ENCODE results near the gene PDGFRB.

PDGFRB gene

DNA sequence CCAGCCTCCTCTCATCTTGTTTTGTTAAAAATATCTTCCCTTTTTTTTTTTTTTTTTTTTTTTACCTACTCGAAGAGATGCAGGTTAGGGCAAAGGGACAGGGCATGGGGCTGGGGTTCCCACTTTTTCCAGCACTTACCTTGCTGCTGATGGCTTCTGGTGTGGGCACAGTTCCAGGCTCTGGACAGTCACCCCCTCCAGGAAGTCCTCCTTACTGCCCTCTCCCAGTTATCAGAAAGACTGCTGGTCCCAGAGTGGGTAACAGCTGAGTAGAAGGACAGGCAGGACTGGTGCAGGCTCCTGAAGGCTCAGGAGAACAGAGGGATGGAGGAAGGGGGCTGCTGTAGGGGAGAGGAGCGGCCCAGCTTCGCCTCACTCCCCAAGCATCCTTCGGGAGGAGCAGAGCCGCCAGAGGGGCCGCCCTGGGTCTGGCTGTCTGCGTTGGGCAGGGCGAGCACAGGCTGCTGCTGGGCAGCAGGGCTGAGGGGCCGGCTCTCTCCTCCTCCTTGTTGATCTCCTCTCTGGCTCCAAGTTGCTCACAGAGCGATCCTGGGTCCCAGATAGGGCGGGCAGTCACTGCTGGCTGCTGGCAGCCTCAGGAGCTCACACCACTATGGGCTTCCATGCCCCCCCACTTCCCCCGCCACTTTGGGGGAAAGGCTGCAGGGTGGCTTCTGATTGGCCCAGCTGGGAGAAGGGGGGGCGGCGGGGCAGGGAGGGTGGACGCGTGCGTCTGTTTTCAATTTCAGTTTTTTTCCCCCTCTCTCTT lies at the start of gene PDGFRB:
Gene PDGFRB (minus strand): TSS at position 588 of the 769 bp plus-strand sequence. CDS start 18,798 bp downstream, outside the sequence.
- DNase-seq = no peak

GRCh38 chr5:150204590-150204960 lies 48.9 kb upstream of the PDGFRB start:
- DNase-seq = no peak

GRCh38 chr5:150203832-150204589 lies 48.4 kb upstream of the PDGFRB start:
- no peak for DNase-seq

DNA sequence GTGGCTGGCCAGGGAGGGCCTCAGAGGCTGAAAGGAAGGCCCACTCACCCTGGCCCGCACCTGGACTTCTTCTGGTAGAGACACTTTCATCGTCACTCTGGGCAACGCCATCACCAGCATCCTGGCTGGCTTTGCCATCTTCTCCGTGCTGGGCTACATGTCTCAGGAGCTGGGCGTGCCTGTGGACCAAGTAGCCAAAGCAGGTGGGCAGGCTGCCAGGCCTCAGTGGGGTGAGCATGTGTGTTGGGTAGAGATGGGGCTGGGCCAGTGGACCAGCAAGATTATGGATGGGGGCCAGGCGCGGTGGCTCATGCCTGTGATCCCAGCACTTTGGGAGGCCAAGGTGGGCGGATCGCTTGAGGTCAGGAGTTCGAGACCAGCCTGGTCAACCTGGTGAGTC lies 46.9 kb upstream of the PDGFRB start:
- DNase-seq = no peak

GRCh38 chr5:150197476-150197875 lies 41.8 kb upstream of the PDGFRB start:
- DNase-seq = no peak

DNA sequence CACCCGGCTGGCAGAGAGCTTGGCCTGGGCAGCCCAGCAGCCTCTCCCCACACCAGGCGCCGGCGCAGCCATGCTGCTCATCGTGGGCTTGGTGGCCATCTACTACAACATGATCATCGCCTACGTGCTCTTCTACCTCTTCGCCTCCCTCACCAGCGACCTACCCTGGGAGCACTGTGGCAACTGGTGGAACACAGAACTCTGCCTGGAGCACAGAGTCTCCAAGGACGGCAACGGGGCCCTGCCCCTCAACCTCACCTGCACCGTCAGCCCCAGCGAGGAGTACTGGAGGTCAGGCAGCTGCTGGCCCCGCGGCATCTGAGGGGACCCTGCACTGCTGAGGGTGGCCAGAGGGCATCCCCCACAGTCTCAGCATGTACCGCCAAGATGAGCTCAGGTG lies 41.3 kb upstream of the PDGFRB start:
- no peak for DNase-seq

- no peak for DNase-seq
These were observed 40.9 kb upstream of the PDGFRB start for GRCh38 chr5:150196514-150196913.

GRCh38 chr5:150195736-150196485 lies 40.3 kb upstream of the PDGFRB start:
- DNase-seq = no peak

DNA sequence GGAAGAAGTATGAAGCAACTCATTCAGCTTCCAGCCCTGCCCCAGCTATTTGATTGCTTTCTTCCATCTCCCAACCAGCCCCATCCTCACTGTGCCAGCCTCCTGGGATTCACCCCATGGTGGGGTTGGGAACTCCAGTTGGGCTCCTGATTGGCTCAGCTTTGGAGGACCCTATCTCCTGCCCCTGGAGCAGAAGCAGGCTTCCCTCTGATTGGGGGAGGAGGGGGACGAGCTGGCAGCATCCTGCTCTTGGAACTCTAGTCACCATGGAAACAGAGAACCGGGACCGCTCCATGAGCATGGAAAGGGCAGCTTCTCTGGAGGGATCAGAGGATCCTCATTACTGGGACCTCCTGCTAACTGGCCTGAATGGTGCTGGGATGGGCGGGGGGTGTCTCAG lies 36.8 kb upstream of the PDGFRB start:
- no peak for DNase-seq

GRCh38 chr5:150190987-150191386 lies 35.3 kb upstream of the PDGFRB start:
- no peak for DNase-seq

DNA sequence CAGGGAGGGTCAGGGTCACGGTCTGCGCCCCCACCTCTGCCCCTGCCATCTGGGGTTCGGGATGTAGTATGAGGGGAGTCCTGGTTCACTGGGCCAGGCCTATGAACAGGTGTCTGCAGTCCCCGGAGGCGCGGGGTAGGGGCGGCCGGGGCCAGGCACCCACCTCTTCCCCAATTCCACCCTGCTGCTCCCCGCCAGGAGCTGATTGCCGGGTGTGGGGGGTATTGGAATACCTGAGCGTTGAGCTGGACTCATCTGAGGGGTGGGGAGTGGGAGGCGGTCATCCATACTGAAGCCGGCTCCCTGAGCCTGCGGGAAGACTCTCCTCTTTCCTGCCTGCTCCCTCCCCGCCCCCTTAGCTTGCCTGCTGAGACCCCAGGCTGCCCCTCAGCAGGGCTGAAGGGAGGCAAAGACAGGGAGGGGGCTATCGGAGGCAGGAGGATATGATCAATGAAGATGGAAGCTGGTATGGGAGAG lies 34.9 kb upstream of the PDGFRB start:
- DNase-seq = no peak

DNA sequence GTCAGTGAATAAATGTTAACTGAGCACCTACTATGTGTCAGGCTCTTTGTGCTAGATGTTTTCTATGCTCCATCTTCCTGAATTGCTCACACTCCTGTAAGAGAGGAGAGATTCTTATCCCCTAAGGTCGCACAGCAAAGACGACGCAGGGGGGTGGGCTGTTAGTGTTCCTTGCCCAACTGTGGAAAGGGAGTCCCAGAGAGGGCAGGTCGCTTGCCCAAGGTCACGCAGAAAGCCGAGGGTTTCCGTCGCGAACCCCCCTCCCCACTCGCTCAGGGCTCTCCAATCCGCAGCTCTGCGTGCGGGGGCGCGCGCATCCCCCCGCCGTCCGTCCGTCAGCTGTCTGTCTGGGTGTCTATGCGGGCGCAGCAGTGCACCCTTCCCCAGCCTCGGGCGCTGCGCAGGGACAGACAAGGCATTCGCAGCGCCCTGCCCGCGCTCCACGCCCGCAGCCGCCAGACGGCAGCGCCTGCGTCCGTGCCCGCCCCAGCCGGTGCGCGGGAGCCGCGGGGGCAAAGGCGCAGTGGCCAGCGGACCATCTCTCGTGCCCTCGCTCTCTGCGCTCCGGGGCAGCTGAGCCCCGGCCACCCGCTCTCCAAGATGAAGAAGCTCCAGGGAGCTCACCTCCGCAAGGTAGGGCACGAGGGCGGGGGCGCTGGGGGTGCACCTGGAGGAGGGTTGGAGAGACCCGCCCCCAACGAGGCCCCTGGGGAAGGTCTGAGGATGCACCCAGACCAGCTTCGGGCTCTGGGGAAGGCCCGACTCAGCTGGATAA lies 34.3 kb upstream of the PDGFRB start, which contains the start of gene SLC6A7:
Gene SLC6A7 (plus strand): TSS at position 335 of the 775 bp plus-strand sequence. CDS start 266 bp downstream, at position 601.
- no peak for DNase-seq

DNA sequence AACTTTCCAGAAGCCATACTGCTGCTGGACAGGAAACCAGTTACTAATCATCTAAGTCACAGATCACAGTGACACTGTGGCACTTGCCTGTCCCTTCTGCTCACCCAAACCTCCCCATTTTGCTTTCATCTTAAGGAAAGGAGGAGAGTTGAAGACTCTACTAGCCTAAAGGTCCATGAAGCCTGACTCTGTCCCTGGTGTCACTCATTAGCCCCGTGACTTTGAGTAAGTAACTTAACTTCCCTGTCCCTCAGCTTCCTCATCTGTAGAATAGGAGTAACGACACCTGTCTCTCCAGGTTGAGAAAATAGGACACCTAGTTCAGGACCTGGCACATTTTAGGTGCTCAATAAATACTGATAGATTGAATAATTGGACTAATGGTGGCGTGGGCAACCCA lies 33.7 kb upstream of the PDGFRB start:
- DNase-seq = no peak

DNA sequence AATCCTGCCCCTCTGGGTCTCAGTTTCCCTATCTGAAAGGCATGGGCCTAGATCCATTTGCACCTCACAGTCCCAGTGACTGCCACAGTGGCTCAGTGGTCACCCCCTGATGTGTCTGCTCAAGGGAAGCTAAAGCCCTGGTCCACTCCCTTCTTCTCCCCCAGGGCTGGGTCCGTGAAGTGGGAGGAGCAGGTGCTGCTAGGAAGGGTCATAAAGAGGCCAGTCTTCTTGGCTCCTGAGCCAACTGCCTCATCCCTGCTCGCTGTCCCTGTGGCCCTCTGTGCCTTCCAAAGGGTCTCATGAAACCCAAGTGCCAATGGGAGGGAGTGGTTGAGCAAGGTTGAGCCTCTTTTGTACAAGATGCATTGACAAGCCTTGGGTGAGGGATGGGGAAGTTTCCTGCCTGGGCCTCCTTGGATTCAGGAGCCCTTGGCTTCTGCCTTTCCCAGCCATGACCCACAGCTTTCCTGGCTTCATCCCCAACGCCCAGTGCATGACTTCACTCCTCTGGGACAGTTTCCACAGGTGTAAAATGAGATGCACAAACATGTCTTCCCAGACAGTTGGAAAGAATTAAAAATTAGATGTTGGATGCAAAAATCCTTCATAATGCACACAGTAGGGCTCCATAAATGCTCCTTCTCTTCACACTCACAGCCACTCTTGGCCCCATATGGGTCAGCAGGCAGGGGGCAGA lies 32.6 kb upstream of the PDGFRB start:
- no peak for DNase-seq

DNA sequence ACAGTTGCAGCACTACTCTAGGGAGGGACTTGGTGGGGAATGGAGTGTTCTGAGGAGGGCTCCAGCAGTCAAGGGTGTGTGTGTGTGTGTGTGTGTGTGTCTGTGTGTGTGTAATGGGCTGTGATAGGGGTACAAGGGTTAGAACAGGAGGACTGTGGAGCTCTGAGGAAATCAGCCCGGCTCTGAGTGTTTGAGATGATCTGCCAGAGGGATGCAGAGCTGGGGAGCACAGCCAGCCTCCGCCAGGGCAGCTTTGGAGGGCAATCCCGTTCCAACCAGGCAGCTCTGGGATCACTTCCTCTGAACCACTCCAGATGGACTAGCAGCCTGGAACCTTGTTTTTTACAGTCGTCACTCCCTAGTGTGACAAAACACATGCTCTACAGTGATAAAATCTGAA lies 31.3 kb upstream of the PDGFRB start:
- DNase-seq = no peak

- no peak for DNase-seq
These were observed 30.5 kb upstream of the PDGFRB start for GRCh38 chr5:150186137-150186536.

DNA sequence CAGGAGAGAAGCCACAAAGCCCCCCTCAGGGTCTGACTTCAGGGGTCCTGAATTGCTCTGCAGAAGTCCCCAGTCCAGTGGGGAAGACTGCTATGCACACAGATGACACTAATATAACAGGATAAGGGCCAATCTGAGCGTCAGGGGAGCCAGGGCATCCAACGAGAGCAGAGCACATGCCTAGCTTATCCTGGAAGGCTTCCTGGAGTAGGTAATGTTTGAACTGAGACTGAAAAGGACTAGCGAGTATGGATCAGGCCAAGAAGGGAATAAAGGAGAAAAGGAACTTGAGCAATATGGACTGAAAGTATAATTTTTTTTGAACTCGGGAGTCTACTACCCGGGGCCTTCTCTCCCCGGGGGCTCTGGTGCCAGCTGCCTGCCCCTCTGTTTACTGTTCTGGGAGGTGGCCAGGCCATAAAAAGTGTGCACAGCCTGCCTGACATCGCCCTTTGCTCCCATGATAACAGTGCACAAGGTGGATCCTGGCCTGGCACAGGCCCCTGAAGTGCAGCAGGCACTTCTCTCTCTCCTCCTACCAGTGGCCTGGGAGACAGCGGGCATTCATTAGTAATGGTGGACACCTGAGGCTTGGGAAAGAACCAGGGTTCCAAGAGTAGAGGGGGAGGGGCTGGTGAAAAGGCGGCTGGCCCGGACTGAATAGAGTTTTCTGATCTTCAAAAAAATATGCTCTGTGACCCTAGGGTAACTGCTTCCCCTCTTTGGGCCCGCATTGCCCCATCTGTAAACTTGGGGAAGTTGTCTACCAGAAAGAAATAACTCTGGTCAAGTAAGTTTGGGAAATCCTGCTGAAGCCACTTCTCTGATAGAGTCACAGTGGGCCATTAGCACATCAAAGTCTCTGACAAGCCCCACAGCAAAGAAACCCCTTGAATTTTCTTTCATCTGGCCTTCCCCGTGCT lies 29.6 kb upstream of the PDGFRB start:
- DNase-seq = no peak

GRCh38 chr5:150184006-150184405 lies 28.4 kb upstream of the PDGFRB start:
- no peak for DNase-seq

GRCh38 chr5:150183436-150183835 lies 27.8 kb upstream of the PDGFRB start:
- DNase-seq = no peak

- DNase-seq = no peak
These were observed 27.1 kb upstream of the PDGFRB start for GRCh38 chr5:150182774-150183173.
